NT2/D1 (cell line): ENCODE data around the gene CD248.

ENCODE experiments used
- SUZ12 ChIP-seq: IDR thresholded peaks from 2 replicates; pipeline ENCODE4 v1.6.1; 2011; ENCODE audit not compliant: insufficient read length, insufficient read depth; ENCODE audit errors: extremely low read depth
- YY1 ChIP-seq: IDR thresholded peaks from 2 replicates; pipeline ENCODE4 v1.6.1; 2011; ENCODE audit not compliant: insufficient read length, insufficient read depth
- ZNF274 ChIP-seq: IDR thresholded peaks from 2 replicates; pipeline ENCODE4 v1.6.1; 2011; ENCODE audit warnings: mild to moderate bottlenecking, low read depth, low read length

- no peak for TF ChIP-seq SUZ12
- TF ChIP-seq ZNF274, result no peak
- TF ChIP-seq YY1, result no peak
Measured at GRCh38 chr11:66286699-66287098, 30.1 kb downstream of the CD248 start.
